K562 (cell line): ENCODE data around the gene WWOX. TPM values are rescaled to one million over a fixed set of nuclear protein-coding genes. Genes with fewer than 3 reads are reported as not detected.

ENCODE experiments used
- ATAC-seq: fragments of 200-7000 bp; cut with Tn5 transposase; 3 replicates; pipeline ENCODE4 v1.9.1; 2020; ENCODE audit warnings: moderate library complexity
- BruUV-seq: library from RNA; stranded (reverse); fragments of 400-500 nt; replicated peaks from 2 replicates; lab custom pipeline; 2021; lab: Mats Ljungman, UMichigan
- CTCF ChIA-PET: fragments of 300-600 bp; formaldehyde crosslinking; extraction: SDS; loops from one replicate; lab custom pipeline; 2021; ENCODE audit warnings: low intra/inter-chr PET ratio; lab: Yijun Ruan, JAX
- POLR2A ChIA-PET: fragments of 300-600, 350-650 bp; sonication (Branson Sonifier 250); formaldehyde crosslinking; extraction: SDS; loops from one replicate; lab custom pipeline; 2021; ENCODE audit warnings: antibody characterized with exemption, inconsistent platforms; lab: Yijun Ruan, JAX
- DNase-seq, 4 experiments: peaks; one replicate each; pipeline versions ENCODE4 v3.0.0 to v3.0.0-alpha.2; 2011 to 2018; ENCODE audit warnings: low spot score in 3 of 4, mixed read lengths in 3 of 4; ENCODE audit errors: extremely low read depth in 1 of 4
- FAIRE-seq: peaks from 2 replicates; lab custom pipeline; 2011; peaks lifted over from hg19 to GRCh38; lab: Jason Lieb, UNC
- H2AFZ ChIP-seq: 2 replicates; pipeline ENCODE4 v1.6.0; 2011; ENCODE audit warnings: low read depth, low read length, control low read depth, inconsistent platforms
- H3K27ac ChIP-seq: fragments of 200-600 bp; 3 replicates; pipeline ENCODE4 v1.8.0; 2011; ENCODE audit warnings: low read depth, mild to moderate bottlenecking, control low read depth, inconsistent platforms, low read length, moderate library complexity, mixed read lengths; ENCODE audit errors: extremely low read depth
- H3K27me3 ChIP-seq, 2 experiments: fragments of 300-600 bp in 1 of 2; 2 replicates in 1 of 2; 3 replicates in 1 of 2; pipeline versions ENCODE4 v1.6.0 to v1.8.0; 2011; ENCODE audit warnings: inconsistent platforms in 2 of 2, low read length in 2 of 2, mild to moderate bottlenecking in 1 of 2, mixed read lengths in 1 of 2, moderate library complexity in 1 of 2; ENCODE audit not compliant: control insufficient read depth in 2 of 2, insufficient read depth in 2 of 2
- H3K36me3 ChIP-seq: fragments of 300-600 bp; 3 replicates; pipeline ENCODE4 v1.8.0; 2011; ENCODE audit warnings: mild to moderate bottlenecking, low read length, inconsistent platforms; ENCODE audit not compliant: control insufficient read depth, insufficient read depth
- H3K4me1 ChIP-seq, 2 experiments: fragments of 200-600 bp in 1 of 2; replicated peaks in 1 of 2; 2 replicates in 1 of 2; 3 replicates in 1 of 2; pipeline versions ENCODE4 v1.5.1 to v1.8.0; 2011; ENCODE audit warnings: inconsistent platforms in 2 of 2, low read length in 2 of 2, mild to moderate bottlenecking in 1 of 2, mixed read lengths in 1 of 2, moderate library complexity in 1 of 2; ENCODE audit not compliant: control insufficient read depth in 2 of 2, insufficient read depth in 2 of 2
- H3K4me2 ChIP-seq: 2 replicates; pipeline ENCODE4 v1.6.1; 2011; ENCODE audit warnings: low read length, control low read depth, inconsistent platforms, mixed read lengths; ENCODE audit not compliant: insufficient read depth
- H3K4me3 ChIP-seq: fragments of 200-600 bp; sonication (generic), shearing (Covaris generic); 2 replicates; pipeline ENCODE4 v1.5.1; 2016; ENCODE audit warnings: control low read depth, inconsistent platforms
- H3K79me2 ChIP-seq: fragments of 200-600 bp; 3 replicates; pipeline ENCODE4 v1.8.0; 2011; ENCODE audit warnings: low read length, inconsistent platforms; ENCODE audit not compliant: control insufficient read depth, insufficient read depth
- H3K9ac ChIP-seq, 2 experiments: 2 replicates each; pipeline versions ENCODE4 v1.6.0 to v1.6.1; 2011; ENCODE audit warnings: low read depth in 2 of 2, low read length in 2 of 2, control low read depth in 1 of 2, inconsistent platforms in 1 of 2, mild to moderate bottlenecking in 1 of 2, mixed read lengths in 1 of 2; ENCODE audit not compliant: insufficient read depth in 1 of 2
- H3K9me1 ChIP-seq: one replicate; pipeline ENCODE4 v1.6.0; 2011; ENCODE audit warnings: inconsistent platforms, mild to moderate bottlenecking, low read length, moderate library complexity; ENCODE audit not compliant: control insufficient read depth, insufficient read depth
- H3K9me3 ChIP-seq: replicated peaks from 2 replicates; pipeline ENCODE4 v1.5.1; 2011; ENCODE audit warnings: low read depth, low read length, inconsistent platforms; ENCODE audit not compliant: control insufficient read depth, insufficient read depth
- H4K20me1 ChIP-seq: replicated peaks from 2 replicates; pipeline ENCODE4 v1.6.1; 2011; ENCODE audit warnings: low read length, inconsistent platforms, mixed read lengths; ENCODE audit not compliant: control insufficient read depth, insufficient read depth
- ADNP ChIP-seq: fragments of 200-800 bp; sonication (Bioruptor generic); IDR thresholded peaks from 2 replicates; pipeline ENCODE4 v1.6.1; 2016; ENCODE audit warnings: missing genetic modification characterization, missing compliant biosample characterization
- CBFB ChIP-seq: sonication (generic); formaldehyde crosslinking; IDR thresholded peaks from 2 replicates; pipeline ENCODE4 v1.4.0; 2020; ENCODE audit warnings: mild to moderate bottlenecking, missing genetic modification reagents
- GMEB1 ChIP-seq: fragments of 250-450 bp; sonication (Bioruptor Pico); IDR thresholded peaks from 2 replicates; pipeline ENCODE4 v1.4.0; 2020; ENCODE audit warnings: mild to moderate bottlenecking
- MAX ChIP-seq: sonication (generic); formaldehyde crosslinking; IDR thresholded peaks from 2 replicates; pipeline ENCODE4 v1.9.0; 2022; ENCODE audit warnings: mild to moderate bottlenecking, missing genetic modification reagents
- MYBL2 ChIP-seq, 2 experiments: fragments of 450-650 bp in 1 of 2; sonication (generic) in 1 of 2; formaldehyde crosslinking in 1 of 2; IDR thresholded peaks; 2 replicates each; pipeline versions ENCODE4 v1.6.1 to v1.8.1; 2017 to 2022; ENCODE audit warnings: borderline replicate concordance in 1 of 2, inconsistent platforms in 1 of 2, low read depth in 1 of 2, mild to moderate bottlenecking in 1 of 2, missing genetic modification reagents in 1 of 2, moderate library complexity in 1 of 2
- NR2C1 ChIP-seq, 2 experiments: fragments of 450-650 bp; IDR thresholded peaks; 2 replicates each; pipeline ENCODE4 v1.6.1; 2017; ENCODE audit warnings: mild to moderate bottlenecking in 2 of 2, antibody characterized with exemption in 1 of 2, inconsistent platforms in 1 of 2, missing compliant biosample characterization in 1 of 2, missing genetic modification characterization in 1 of 2
- PRPF4 ChIP-seq: fragments of 200-400 bp; formaldehyde crosslinking; IDR thresholded peaks from one replicate; pipeline ENCODE4 v1.6.1; 2017; ENCODE audit warnings: low read length, low read depth, mild to moderate bottlenecking; ENCODE audit not compliant: insufficient read depth, poor library complexity, severe bottlenecking
- PTBP1 ChIP-seq: fragments of 200-400 bp; formaldehyde crosslinking; IDR thresholded peaks from 2 replicates; pipeline ENCODE4 v1.6.1; 2017; ENCODE audit warnings: low read depth, low read length
- TCF15 ChIP-seq: fragments of 250-450 bp; sonication (Bioruptor Pico); IDR thresholded peaks from 2 replicates; pipeline ENCODE4 v1.8.0; 2022; ENCODE audit warnings: moderate library complexity, mild to moderate bottlenecking, inconsistent platforms
- ZNF143 ChIP-seq: sonication (generic); formaldehyde crosslinking; IDR thresholded peaks from 2 replicates; pipeline ENCODE4 v1.9.0; 2022; ENCODE audit warnings: mild to moderate bottlenecking, missing genetic modification reagents
- ZNF584 ChIP-seq: fragments of 200-800 bp; sonication (Bioruptor generic); IDR thresholded peaks from 2 replicates; pipeline ENCODE4 v1.6.1; 2016; ENCODE audit warnings: low read depth, mild to moderate bottlenecking, missing genetic modification characterization, missing compliant biosample characterization
- WGBS: fragments of 100-300 bp; shearing (Covaris generic); methylation state at CpG from one replicate; pipeline ENCODE4 v1.1.6; 2016; ENCODE audit warnings: low coverage, mixed read lengths; ENCODE audit not compliant: insufficient coverage; ENCODE audit errors: missing lambda C conversion rate; 5-methylcytosine and 5-hydroxymethylcytosine counted together
- in situ Hi-C: fragments of 300-500 bp; cut with MboI; formaldehyde crosslinking; loops from 4 replicates; pipeline ENCODE4 v1.15.0; 2018; ENCODE audit warnings: inconsistent platforms, mixed read lengths
- intact Hi-C: fragments of 100-400 bp; cut with micrococcal nuclease; formaldehyde crosslinking; loops from 2 replicates; pipeline ENCODE4 v1.14.2; 2022
- polyA plus RNA-seq, 8 experiments: library from polyadenylated mRNA; depleted of rRNA in 4 of 8; stranded (reverse) in 5 of 8; unstranded in 3 of 8; fragments of >200 nt; fragmentation: Nextera tagmentation in 2 of 8; fragmentation: Illumina TruSeq in 1 of 8; extraction: Ambion mirVana in 2 of 8; extraction: Trizol in 1 of 8; gene quantifications; 2 replicates each; pipeline versions ENCODE4 v1.2.1 to v1.2.3, GENCODE V29; 2011 to 2014; ENCODE audit warnings: inconsistent platforms in 1 of 8, missing spikeins in 1 of 8
- total RNA-seq, 7 experiments: library from RNA; depleted of rRNA in 6 of 7; stranded (reverse); fragments of >200 nt in 6 of 7; fragmentation: Illumina TruSeq in 2 of 7; extraction: Trizol in 2 of 7; gene quantifications; 2 replicates each; pipeline versions ENCODE4 v1.2.1 to v1.2.3, GENCODE V29; 2011 to 2021; ENCODE audit warnings: low replicate concordance in 1 of 7

WWOX gene
- total and polyA plus RNA-seq, 9 of the 15 experiments (the other 6 are each of a cell fraction or from before 2014, with no cell fraction given): 1.6 to 22.7 (median 8.1) TPM

GRCh38 chr16:78372277-78372676, 272.8 kb downstream of the WWOX start:
- BruUV-seq: no TSS peak
- FAIRE-seq: no peak

More at GRCh38 chr16:78372277-78372676, 272.8 kb downstream of the WWOX start:
- no peaks in the 10 kb centered on the region for H3K9me1 ChIP-seq
- ChIA-PET CTCF (no interaction called here), POLR2A (no interaction called here)
- no peak for TF ChIP-seq ZNF143 (CRISPR knock-in tag)
- TF ChIP-seq PRPF4: no peak
- no peak for TF ChIP-seq ZNF584 (CRISPR knock-in tag)
- TF ChIP-seq PTBP1: no peak
- TF ChIP-seq TCF15 (CRISPR knock-in tag): no peak
- no peak for TF ChIP-seq MYBL2 (IDR thresholded peaks at IDR 0.05; ENCODE audit: low read depth)
- no peak for TF ChIP-seq MYBL2 (CRISPR knock-in tag; IDR thresholded peaks at IDR 0.05; ENCODE audit: borderline replicate concordance)
- TF ChIP-seq NR2C1 (IDR thresholded peaks at IDR 0.05): no peak
- no peak for TF ChIP-seq NR2C1 (tag; IDR thresholded peaks at IDR 0.05)
- no peak for TF ChIP-seq GMEB1 (CRISPR knock-in tag)
- TF ChIP-seq MAX (CRISPR knock-in tag): no peak
- TF ChIP-seq CBFB (CRISPR knock-in tag): no peak
- TF ChIP-seq ADNP (tag): no peak
- no peaks in the 10 kb centered on the region for H4K20me1 ChIP-seq
- in situ Hi-C loops: no loop called here
- no peak overlapping the region for H3K4me2 ChIP-seq
- H3K36me3 ChIP-seq: no peaks in the 10 kb centered on the region
- DNase-seq (no peak), ATAC-seq (no peak)
- no peak overlapping the region for H3K4me3 ChIP-seq
- H3K9ac ChIP-seq: no peak overlapping the region
- no peaks in the 10 kb centered on the region for H3K4me1 ChIP-seq
- H3K79me2 ChIP-seq: no peaks in the 10 kb centered on the region
- intact Hi-C loops: no loop called here
- no peak overlapping the region for H2AFZ ChIP-seq
- peaks cover 0 to 3% of the 10 kb centered on the region in 2 experiments; a peak in 2 of 5 replicates for H3K27me3 ChIP-seq
- no peaks in the 10 kb centered on the region for H3K9me3 ChIP-seq
- 7% methylated on average over 3 of the region's 3 CpGs for WGBS
- no peak overlapping the region for H3K27ac ChIP-seq
